Omental fat pad (tissue), 4 donors: ENCODE measurements around the gene EIF5A. TPM values are rescaled to one million over a fixed set of nuclear protein-coding genes. Genes with fewer than 3 reads are reported as not detected.

Source experiments
- ATAC-seq: fragments of 150-250 bp; one replicate; pipeline ENCODE4 v1.9.1; 2016; ENCODE audit warnings: mild to moderate bottlenecking, moderate library complexity; ENCODE audit not compliant: low FRiP score
- DNase-seq: peaks from one replicate; pipeline ENCODE4 v3.0.0-alpha.2; 2019; ENCODE audit warnings: low spot score
- CTCF ChIP-seq, 3 donors: fragments of 450-650 bp; IDR thresholded peaks; one replicate each; pipeline ENCODE4 v1.5.1; 2016 to 2017; ENCODE audit warnings: antibody characterized with exemption in 3 of 3, mild to moderate bottlenecking in 3 of 3, moderate library complexity in 2 of 3
- total RNA-seq, 4 donors: library from RNA; depleted of rRNA; stranded (reverse); fragments of >200 nt; gene quantifications; one replicate each; pipeline ENCODE4 v1.1.0, GENCODE V29; 2016

EIF5A gene
- total RNA-seq, 4 donors from 2014 or later, result 127 to 408 (median 282) TPM

- ATAC-seq (no peak), DNase-seq (no peak)
- TF ChIP-seq CTCF (IDR thresholded peaks at IDR 0.05), result no peak
These were observed 18.0 kb upstream of the EIF5A start for GRCh38 chr17:7289256-7290032.

GRCh38 chr17:7290166-7290565, 17.3 kb upstream of the EIF5A start:
- no peak for DNase-seq
- TF ChIP-seq CTCF (IDR thresholded peaks at IDR 0.05), result no peak
- no peak for ATAC-seq

- DNase-seq (no peak), ATAC-seq (no peak)
- no peak for TF ChIP-seq CTCF (IDR thresholded peaks at IDR 0.05)
These were observed 16.7 kb upstream of the EIF5A start for GRCh38 chr17:7290685-7291084.

GRCh38 chr17:7292194-7292593, 15.2 kb upstream of the EIF5A start:
- ATAC-seq, result no peak
- no peak for TF ChIP-seq CTCF (IDR thresholded peaks at IDR 0.05)
- DNase-seq, result no peak

- no peak for DNase-seq
- ATAC-seq, result peak; percentile 41
- TF ChIP-seq CTCF (IDR thresholded peaks at IDR 0.05), result no peak
These were observed 14.7 kb upstream of the EIF5A start for GRCh38 chr17:7292729-7293128.

- ATAC-seq (peak; percentile 70), DNase-seq (no peak)
- no peak for TF ChIP-seq CTCF (IDR thresholded peaks at IDR 0.05)
These were observed 14.3 kb upstream of the EIF5A start for GRCh38 chr17:7293159-7293558.
